ENCODE data around the gene PDP2. TPM values are rescaled to one million over a fixed set of nuclear protein-coding genes. Genes with fewer than 3 reads are reported as not detected.

PDP2 gene
- total and polyA plus RNA-seq, 9 of the 15 experiments (the other 6 are each of a cell fraction or from before 2014, with no cell fraction given): 2.5 to 24.3 (median 7.2) TPM

- TF ChIP-seq SMC3 (conservative IDR thresholded peaks at IDR 0.05; ENCODE audit: insufficient read depth, low read depth, low read length) (no peak), THRAP3 (IDR thresholded peaks at IDR 0.05; ENCODE audit: borderline replicate concordance) (no peak), ZFX (CRISPR knock-in tag; IDR thresholded peaks at IDR 0.05) (peak; percentile 79), SIN3A (IDR thresholded peaks at IDR 0.05; ENCODE audit: borderline replicate concordance in 2 of 2, control insufficient read depth in 1 of 2, low read depth in 2 of 2, low read length in 2 of 2) (no peak), KAT2B (IDR thresholded peaks at IDR 0.05; ENCODE audit: low read depth, low read length) (no peak), ZNF146 (CRISPR knock-in tag; IDR thresholded peaks at IDR 0.05; ENCODE audit: unreplicated experiment) (no peak), E4F1 (CRISPR knock-in tag; IDR thresholded peaks at IDR 0.05; ENCODE audit: borderline replicate concordance) (no peak), CHAMP1 (IDR thresholded peaks at IDR 0.05) (no peak), ZNF232 (CRISPR knock-in tag; IDR thresholded peaks at IDR 0.05) (no peak), HIVEP1 (CRISPR knock-in tag; IDR thresholded peaks at IDR 0.05) (no peak), ZBTB33 (CRISPR knock-in tag; IDR thresholded peaks at IDR 0.05) (no peak), GATA2 (CRISPR knock-in tag; IDR thresholded peaks at IDR 0.05) (no peak), MED1 (CRISPR knock-in tag; IDR thresholded peaks at IDR 0.05; ENCODE audit: borderline replicate concordance) (no peak), MTA1 (IDR thresholded peaks at IDR 0.05; ENCODE audit: borderline replicate concordance) (no peak)
Measured at GRCh38 chr16:66899310-66899944, 19.1 kb downstream of the PDP2 start (continued).

Data from K562 (cell line).